HEK293 (cell line): Measurements from ENCODE around the gene RASL10B.

Experiments
- CTCF ChIA-PET: fragments of 350-600 bp; formaldehyde crosslinking; extraction: SDS; loops from one replicate; lab custom pipeline; 2021; ENCODE audit warnings: antibody characterized with exemption; lab: Yijun Ruan, JAX
- POLR2A ChIA-PET: fragments of 300-600 bp; formaldehyde crosslinking; extraction: SDS; loops from one replicate; lab custom pipeline; 2020; ENCODE audit warnings: antibody characterized with exemption, inconsistent platforms; lab: Yijun Ruan, JAX
- H3K27ac ChIP-seq: fragments of 200-500 bp; sonication (Bioruptor generic); 2 replicates; pipeline ENCODE4 v1.5.1; 2014; ENCODE audit warnings: low read depth, low read length, control low read depth, inconsistent platforms; ENCODE audit errors: extremely low read depth
- H3K36me3 ChIP-seq, 2 experiments: fragments of 200-500 bp in 1 of 2; sonication (Bioruptor generic) in 1 of 2; 1 replicate in 1 of 2; 2 replicates in 1 of 2; pipeline ENCODE4 v1.5.1; 2014 to 2017; ENCODE audit warnings: inconsistent platforms in 2 of 2, low read length in 2 of 2; ENCODE audit not compliant: control insufficient read depth in 2 of 2, insufficient read depth in 1 of 2
- H3K4me1 ChIP-seq: fragments of 200-500 bp; sonication (Bioruptor generic); 2 replicates; pipeline ENCODE4 v1.5.1; 2014; ENCODE audit warnings: mild to moderate bottlenecking, low read length, inconsistent platforms; ENCODE audit not compliant: control insufficient read depth, insufficient read depth
- H3K4me3 ChIP-seq: 2 replicates; pipeline ENCODE4 v1.5.1; 2011; ENCODE audit warnings: low read depth, mild to moderate bottlenecking, control low read depth, low read length, moderate library complexity
- H3K9me3 ChIP-seq: fragments of 200-500 bp; sonication (Bioruptor generic); 2 replicates; pipeline ENCODE4 v1.5.1; 2014; ENCODE audit warnings: low read depth, low read length, inconsistent platforms; ENCODE audit not compliant: control insufficient read depth, insufficient read depth
- GFI1B ChIP-seq: fragments of 450-650 bp; formaldehyde crosslinking; IDR thresholded peaks from 2 replicates; pipeline ENCODE4 v1.5.1; 2016; ENCODE audit warnings: missing biosample characterization, missing genetic modification characterization
- MEIS1 ChIP-seq: sonication (generic); formaldehyde crosslinking; IDR thresholded peaks from 2 replicates; pipeline ENCODE4 v1.8.1; 2022; ENCODE audit warnings: missing genetic modification reagents, mild to moderate bottlenecking, borderline replicate concordance
- OSR2 ChIP-seq: fragments of 450-650 bp; formaldehyde crosslinking; IDR thresholded peaks from 2 replicates; pipeline ENCODE4 v1.5.1; 2016; ENCODE audit warnings: missing biosample characterization, missing genetic modification characterization
- PRDM10 ChIP-seq: fragments of 450-650 bp; formaldehyde crosslinking; IDR thresholded peaks from 2 replicates; pipeline ENCODE4 v1.5.1; 2016; ENCODE audit warnings: missing biosample characterization, missing genetic modification characterization
- SCRT1 ChIP-seq: fragments of 450-650 bp; formaldehyde crosslinking; IDR thresholded peaks from 2 replicates; pipeline ENCODE4 v1.5.1; 2016; ENCODE audit warnings: missing biosample characterization, missing genetic modification characterization, borderline replicate concordance
- SCRT2 ChIP-seq: fragments of 450-650 bp; formaldehyde crosslinking; IDR thresholded peaks from 2 replicates; pipeline ENCODE4 v1.5.1; 2016; ENCODE audit warnings: missing biosample characterization, missing genetic modification characterization
- SETDB1 ChIP-seq: IDR thresholded peaks from one replicate; pipeline ENCODE4 v1.6.1; 2017; ENCODE audit warnings: mild to moderate bottlenecking, low read length, moderate library complexity, mixed read lengths; ENCODE audit not compliant: insufficient read length
- TSHZ1 ChIP-seq: fragments of 450-650 bp; formaldehyde crosslinking; IDR thresholded peaks from 2 replicates; pipeline ENCODE4 v1.5.1; 2016; ENCODE audit warnings: missing biosample characterization, missing genetic modification characterization, borderline replicate concordance
- ZBTB1 ChIP-seq: fragments of 450-650 bp; formaldehyde crosslinking; IDR thresholded peaks from 2 replicates; pipeline ENCODE4 v1.5.1; 2016; ENCODE audit warnings: missing biosample characterization, missing genetic modification characterization
- ZEB2 ChIP-seq: fragments of 450-650 bp; formaldehyde crosslinking; IDR thresholded peaks from 2 replicates; pipeline ENCODE4 v1.5.1; 2016; ENCODE audit warnings: missing biosample characterization, missing genetic modification characterization
- ZFP69B ChIP-seq: fragments of 450-650 bp; formaldehyde crosslinking; IDR thresholded peaks from 2 replicates; pipeline ENCODE4 v1.5.1; 2016; ENCODE audit warnings: missing biosample characterization, missing genetic modification characterization
- ZNF132 ChIP-seq: fragments of 450-650 bp; formaldehyde crosslinking; IDR thresholded peaks from 2 replicates; pipeline ENCODE4 v1.5.1; 2017; ENCODE audit warnings: missing biosample characterization, missing genetic modification characterization, borderline replicate concordance
- ZNF169 ChIP-seq: fragments of 450-650 bp; formaldehyde crosslinking; IDR thresholded peaks from 2 replicates; pipeline ENCODE4 v1.5.1; 2016; ENCODE audit warnings: missing biosample characterization, missing genetic modification characterization
- ZNF473 ChIP-seq: fragments of 450-650 bp; formaldehyde crosslinking; IDR thresholded peaks from 2 replicates; pipeline ENCODE4 v1.5.1; 2017; ENCODE audit warnings: missing biosample characterization, missing genetic modification characterization
- ZNF48 ChIP-seq: fragments of 450-650 bp; formaldehyde crosslinking; IDR thresholded peaks from 2 replicates; pipeline ENCODE4 v1.5.1; 2016; ENCODE audit warnings: missing biosample characterization, missing genetic modification characterization
- ZNF510 ChIP-seq: fragments of 450-650 bp; formaldehyde crosslinking; IDR thresholded peaks from 2 replicates; pipeline ENCODE4 v1.5.1; 2018; ENCODE audit warnings: mild to moderate bottlenecking, missing genetic modification characterization, missing biosample characterization; ENCODE audit not compliant: insufficient replicate concordance
- ZNF555 ChIP-seq: fragments of 450-650 bp; formaldehyde crosslinking; conservative IDR thresholded peaks from 2 replicates; pipeline ENCODE4 v1.5.1; 2017; ENCODE audit warnings: missing biosample characterization, mild to moderate bottlenecking, missing genetic modification characterization, inconsistent platforms
- ZNF580 ChIP-seq: fragments of 450-650 bp; formaldehyde crosslinking; IDR thresholded peaks from 2 replicates; pipeline ENCODE4 v1.5.1; 2016; ENCODE audit warnings: missing biosample characterization, missing genetic modification characterization
- ZNF623 ChIP-seq: fragments of 450-650 bp; formaldehyde crosslinking; IDR thresholded peaks from 2 replicates; pipeline ENCODE4 v1.5.1; 2016; ENCODE audit warnings: missing biosample characterization, missing genetic modification characterization
- ZNF701 ChIP-seq: fragments of 450-650 bp; formaldehyde crosslinking; IDR thresholded peaks from 2 replicates; pipeline ENCODE4 v1.5.1; 2016; ENCODE audit warnings: missing biosample characterization, missing genetic modification characterization
- ZNF707 ChIP-seq: fragments of 450-650 bp; formaldehyde crosslinking; IDR thresholded peaks from 2 replicates; pipeline ENCODE4 v1.5.1; 2016; ENCODE audit warnings: missing biosample characterization, missing genetic modification characterization
- ZNF747 ChIP-seq: fragments of 450-650 bp; formaldehyde crosslinking; IDR thresholded peaks from 2 replicates; pipeline ENCODE4 v1.5.1; 2016; ENCODE audit warnings: missing biosample characterization, missing genetic modification characterization
- ZNF837 ChIP-seq: fragments of 450-650 bp; formaldehyde crosslinking; IDR thresholded peaks from 2 replicates; pipeline ENCODE4 v1.5.1; 2016; ENCODE audit warnings: missing biosample characterization, missing genetic modification characterization

The RASL10B gene

GRCh38 chr17:35725058-35725457 lies 6.4 kb upstream of the RASL10B start:
- peaks cover 29% of the 10 kb centered on the region for H3K4me1 ChIP-seq
- TF ChIP-seq ZNF169 (tag by site-specific recombination), result no peak
- no peak for TF ChIP-seq SETDB1
- TF ChIP-seq ZNF580 (tag by site-specific recombination), result no peak
- TF ChIP-seq GFI1B (tag by site-specific recombination), result no peak
- no peak for TF ChIP-seq ZFP69B (tag by site-specific recombination)
- TF ChIP-seq ZNF510 (tag by site-specific recombination), result no peak
- TF ChIP-seq SCRT2 (tag by site-specific recombination), result peak; percentile 82
- peak; percentile 75; the same call in 1 of the 2 replicates for TF ChIP-seq SCRT1 (tag by site-specific recombination)
- TF ChIP-seq ZBTB1 (tag by site-specific recombination), result no peak
- TF ChIP-seq ZNF701 (tag by site-specific recombination), result no peak
- no peak for TF ChIP-seq ZNF623
- POLR2A ChIA-PET, result no interaction called here
- peaks cover 26 to 49% of the 10 kb centered on the region in 2 experiments for H3K36me3 ChIP-seq
- no peak overlapping the region for H3K27ac ChIP-seq
- no peaks in the 10 kb centered on the region for H3K9me3 ChIP-seq
- no peak overlapping the region for H3K4me3 ChIP-seq
- CTCF ChIA-PET, result interaction anchor here (2.3 kb wide), 1 partner anchor 39 kb away, joined by 11 read pairs; no protein-coding TSS in a partner anchor

GRCh38 chr17:35725802-35726126 lies 5.7 kb upstream of the RASL10B start:
- POLR2A ChIA-PET, result interaction anchor here (0.7 to 1.4 kb wide), 2 partner anchors 14 to 38 kb away, joined by 3 to 4 read pairs; no protein-coding TSS in a partner anchor
- Histone ChIP-seq H3K4me1 (peaks cover 29% of the 10 kb centered on the region), H3K4me3 (no peak overlapping the region), H3K27ac (peak overlapping the region; percentile 56; the same call in 1 of the 2 replicates), H3K9me3 (no peaks in the 10 kb centered on the region), H3K36me3 (peaks cover 26 to 47% of the 10 kb centered on the region in 2 experiments)
- CTCF ChIA-PET, result interaction anchor here (2.3 to 3.2 kb wide), 2 partner anchors 38 to 111 kb away, joined by 11 to 23 read pairs; no protein-coding TSS in a partner anchor
- peak; percentile 85 for TF ChIP-seq SCRT1 (tag by site-specific recombination)
- 0 out of 2 replicates have a peak, but pooled peaks have one; percentile 44 for TF ChIP-seq PRDM10 (tag by site-specific recombination)
- no peak for TF ChIP-seq MEIS1
- TF ChIP-seq ZNF555 (tag by site-specific recombination), result no peak
- peak; percentile 92 for TF ChIP-seq SCRT2 (tag by site-specific recombination)

GRCh38 chr17:35726127-35726952 lies 5.1 kb upstream of the RASL10B start:
- Histone ChIP-seq H3K9me3 (no peaks in the 10 kb centered on the region), H3K4me3 (no peak overlapping the region), H3K36me3 (peaks cover 26 to 41% of the 10 kb centered on the region in 2 experiments), H3K4me1 (peaks cover 29% of the 10 kb centered on the region), H3K27ac (peak overlapping the region; percentile 56)
- CTCF ChIA-PET, result interaction anchor here (0.6 to 5.3 kb wide), 7 partner anchors 18 to 172 kb away, joined by 3 to 44 read pairs (median 6); no protein-coding TSS in a partner anchor
- POLR2A ChIA-PET, result interaction anchor here (0.7 to 1.4 kb wide), 3 partner anchors 13 to 83 kb away, joined by 3 to 4 read pairs (median 4); partner anchors contain the start of gene TAF15
- TF ChIP-seq ZNF747 (tag by site-specific recombination) (no peak), ZNF837 (tag by site-specific recombination) (no peak), ZEB2 (tag by site-specific recombination) (peak; percentile 64), ZNF132 (tag by site-specific recombination) (no peak), ZNF701 (tag by site-specific recombination) (no peak), ZNF48 (tag by site-specific recombination) (no peak), ZNF473 (tag by site-specific recombination) (no peak), OSR2 (peak; percentile 95), TSHZ1 (tag by site-specific recombination) (no peak), ZNF707 (no peak)
